ENCODE data around the gene CCDC188.

CCDC188 gene

GRCh38 chr22:20141186-20142077 is 9.4 kb downstream of the CCDC188 start:
- FAIRE-seq (no peak), DNase-seq (ENCODE audit: insufficient read length, low spot score) (no peak)

GRCh38 chr22:20140521-20140964 is 10.3 kb downstream of the CCDC188 start:
- FAIRE-seq (no peak), DNase-seq (ENCODE audit: insufficient read length, low spot score) (no peak)
- no peak for TF ChIP-seq CTCF (IDR thresholded peaks at IDR 0.05; ENCODE audit: insufficient read depth, missing control alignments)

More at GRCh38 chr22:20141186-20142077, 9.4 kb downstream of the CCDC188 start:
- TF ChIP-seq CTCF (IDR thresholded peaks at IDR 0.05; ENCODE audit: insufficient read depth, missing control alignments), result no peak

GRCh38 chr22:20140107-20140445 is 10.8 kb downstream of the CCDC188 start:
- DNase-seq (ENCODE audit: insufficient read length, low spot score), result no peak
- TF ChIP-seq CTCF (IDR thresholded peaks at IDR 0.05; ENCODE audit: insufficient read depth, missing control alignments), result no peak
- no peak for FAIRE-seq

DNA sequence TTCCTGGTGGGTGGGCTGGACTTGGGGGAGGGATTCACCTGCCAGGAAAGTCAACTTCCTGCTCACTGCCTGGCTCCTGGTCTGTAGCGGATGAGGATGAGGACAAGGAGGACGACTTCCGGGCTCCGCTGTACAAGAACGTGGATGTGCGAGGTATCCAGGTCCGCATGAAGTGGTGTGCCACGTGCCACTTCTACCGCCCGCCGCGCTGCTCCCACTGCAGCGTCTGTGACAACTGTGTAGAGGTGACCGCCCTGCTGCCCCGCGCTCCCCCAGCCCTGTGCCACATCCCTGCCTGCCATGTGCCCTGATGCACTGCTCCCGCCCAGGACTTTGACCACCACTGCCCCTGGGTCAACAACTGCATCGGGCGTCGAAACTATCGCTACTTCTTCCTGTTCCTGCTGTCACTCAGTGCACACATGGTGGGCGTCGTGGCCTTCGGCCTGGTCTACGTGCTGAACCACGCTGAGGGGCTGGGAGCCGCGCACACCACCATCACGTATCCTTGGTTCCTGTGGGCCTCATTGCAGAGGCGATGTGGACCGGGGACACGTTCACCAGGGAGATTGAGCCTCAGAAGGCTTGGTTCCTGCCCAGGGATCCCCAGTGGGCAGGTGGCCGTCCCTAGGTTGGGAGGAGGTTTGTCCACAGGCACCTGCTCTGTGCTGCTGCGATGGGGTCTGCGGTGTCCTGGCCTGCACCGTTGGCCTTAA is 11.3 kb downstream of the CCDC188 start:
- DNase-seq (ENCODE audit: insufficient read length, low spot score) (no peak), FAIRE-seq (no peak)
- no peak for TF ChIP-seq CTCF (IDR thresholded peaks at IDR 0.05; ENCODE audit: insufficient read depth, missing control alignments)

DNA sequence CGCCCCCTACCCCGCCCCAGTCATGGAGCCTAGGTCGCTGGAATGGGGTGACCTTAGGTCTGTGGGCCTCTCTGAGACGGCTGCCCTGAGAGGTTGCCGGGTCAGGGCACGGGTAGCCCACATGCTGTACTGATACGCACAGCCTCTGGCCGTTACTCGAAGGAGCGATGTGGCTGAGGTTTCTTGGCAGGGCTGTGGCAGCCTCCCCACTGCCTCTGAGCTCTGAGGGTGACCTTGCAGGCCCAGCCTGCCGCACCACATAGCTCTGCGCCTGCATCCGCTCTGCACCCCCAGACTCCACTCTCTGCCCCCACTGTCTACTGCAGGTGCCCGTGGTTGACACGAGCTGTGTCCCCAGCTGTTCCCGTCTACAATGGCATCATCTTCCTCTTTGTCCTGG is 12.0 kb downstream of the CCDC188 start:
- TF ChIP-seq CTCF (IDR thresholded peaks at IDR 0.05; ENCODE audit: insufficient read depth, missing control alignments), result no peak
- DNase-seq (ENCODE audit: insufficient read length, low spot score), result no peak
- FAIRE-seq, result no peak

- DNase-seq (ENCODE audit: insufficient read length, low spot score) (no peak), FAIRE-seq (no peak)
- no peak for TF ChIP-seq CTCF (IDR thresholded peaks at IDR 0.05; ENCODE audit: insufficient read depth, missing control alignments)
Observed at GRCh38 chr22:20138417-20138738, 12.5 kb downstream of the CCDC188 start.

Measured in D721Med (cell line).